K562 (cell line): ENCODE results near the gene DNAAF3. TPM values are rescaled to one million over a fixed set of nuclear protein-coding genes. Genes with fewer than 3 reads are reported as not detected.

ENCODE experiments used
- ATF3 ChIP-seq, 2 experiments: fragments of 450-650 bp in 1 of 2; sonication (generic) in 1 of 2; formaldehyde crosslinking in 1 of 2; IDR thresholded peaks in 1 of 2; conservative IDR thresholded peaks in 1 of 2; 2 replicates each; pipeline versions ENCODE4 v1.6.1 to v1.8.1; 2016 to 2023; ENCODE audit warnings: mild to moderate bottlenecking in 2 of 2, moderate library complexity in 2 of 2, inconsistent platforms in 1 of 2, missing genetic modification reagents in 1 of 2
- ELK3 ChIP-seq: fragments of 450-650 bp; formaldehyde crosslinking; IDR thresholded peaks from 2 replicates; pipeline ENCODE4 v1.4.0; 2020; ENCODE audit warnings: mild to moderate bottlenecking
- ESRRA ChIP-seq: fragments of 450-650 bp; IDR thresholded peaks from 2 replicates; pipeline ENCODE4 v1.6.1; 2014; ENCODE audit warnings: low read depth, mild to moderate bottlenecking, moderate library complexity, borderline replicate concordance
- ETV5 ChIP-seq: sonication (generic); formaldehyde crosslinking; IDR thresholded peaks from 2 replicates; pipeline ENCODE4 v1.4.0; 2020; ENCODE audit warnings: low read depth, mild to moderate bottlenecking, missing genetic modification reagents
- MGA ChIP-seq: fragments of 450-650 bp; IDR thresholded peaks from 2 replicates; pipeline ENCODE4 v1.6.1; 2016; ENCODE audit warnings: mild to moderate bottlenecking, moderate library complexity
- NFIX ChIP-seq: fragments of 250-450 bp; sonication (Bioruptor Pico); IDR thresholded peaks from 2 replicates; pipeline ENCODE4 v1.4.0; 2020; ENCODE audit warnings: low read depth, mild to moderate bottlenecking, moderate library complexity
- PHB2 ChIP-seq: fragments of 450-650 bp; IDR thresholded peaks from 2 replicates; pipeline ENCODE4 v1.6.1; 2017; ENCODE audit warnings: low read depth
- RFX5 ChIP-seq: IDR thresholded peaks from 2 replicates; pipeline ENCODE4 v1.6.1; 2011; ENCODE audit warnings: low read depth, mild to moderate bottlenecking, improper control_type of control experiment, low read length
- SMAD3 ChIP-seq: fragments of 450-650 bp; formaldehyde crosslinking; conservative IDR thresholded peaks from 2 replicates; pipeline ENCODE4 v1.4.0; 2020; ENCODE audit warnings: mild to moderate bottlenecking
- TAF7 ChIP-seq: fragments of 450-650 bp; IDR thresholded peaks from 2 replicates; pipeline ENCODE4 v1.6.1; 2016; ENCODE audit warnings: missing genetic modification characterization, missing compliant biosample characterization
- TOE1 ChIP-seq, 2 experiments: fragments of 450-650 bp in 1 of 2; sonication (generic) in 1 of 2; formaldehyde crosslinking in 1 of 2; IDR thresholded peaks; 2 replicates each; pipeline versions ENCODE4 v1.7.1 to v1.8.0; 2016 to 2022; ENCODE audit warnings: borderline replicate concordance in 2 of 2, mild to moderate bottlenecking in 2 of 2, antibody characterized with exemption in 1 of 2, inconsistent platforms in 1 of 2, low read depth in 1 of 2, missing genetic modification reagents in 1 of 2, moderate library complexity in 1 of 2
- ZNF586 ChIP-seq: fragments of 450-650 bp; formaldehyde crosslinking; conservative IDR thresholded peaks from 2 replicates; pipeline ENCODE4 v1.4.0; 2020; ENCODE audit warnings: mild to moderate bottlenecking, moderate library complexity
- polyA plus RNA-seq, 8 experiments: library from polyadenylated mRNA; depleted of rRNA in 4 of 8; stranded (reverse) in 5 of 8; unstranded in 3 of 8; fragments of >200 nt; fragmentation: Nextera tagmentation in 2 of 8; fragmentation: Illumina TruSeq in 1 of 8; extraction: Ambion mirVana in 2 of 8; extraction: Trizol in 1 of 8; gene quantifications; 2 replicates each; pipeline versions ENCODE4 v1.2.1 to v1.2.3, GENCODE V29; 2011 to 2014; ENCODE audit warnings: inconsistent platforms in 1 of 8, missing spikeins in 1 of 8
- total RNA-seq, 7 experiments: library from RNA; depleted of rRNA in 6 of 7; stranded (reverse); fragments of >200 nt in 6 of 7; fragmentation: Illumina TruSeq in 2 of 7; extraction: Trizol in 2 of 7; gene quantifications; 2 replicates each; pipeline versions ENCODE4 v1.2.1 to v1.2.3, GENCODE V29; 2011 to 2021; ENCODE audit warnings: low replicate concordance in 1 of 7

Gene DNAAF3
- total and polyA plus RNA-seq, 9 of the 15 experiments (the other 6 are each of a cell fraction or from before 2014, with no cell fraction given): 21.6 to 61.5 (median 43.0) TPM

- TF ChIP-seq MGA: peak; percentile 22; the same call in 1 of the 2 replicates
- no peak for TF ChIP-seq RFX5
- no peak for TF ChIP-seq PHB2
- TF ChIP-seq TAF7 (tag): no peak
- no peak for TF ChIP-seq SMAD3 (CRISPR knock-in tag)
- TF ChIP-seq TOE1 (IDR thresholded peaks at IDR 0.05; ENCODE audit: borderline replicate concordance): no peak
- TF ChIP-seq TOE1 (CRISPR knock-in tag; IDR thresholded peaks at IDR 0.05; ENCODE audit: borderline replicate concordance, low read depth): no peak
- TF ChIP-seq ZNF586 (CRISPR knock-in tag): no peak
- peak; percentile 98 for TF ChIP-seq ATF3 (IDR thresholded peaks at IDR 0.05)
- TF ChIP-seq ATF3 (CRISPR knock-in tag; conservative IDR thresholded peaks at IDR 0.05): peak; percentile 97; the same call in 1 of the 2 replicates
- no peak for TF ChIP-seq ELK3 (CRISPR knock-in tag)
- peak; percentile 56; the same call in 1 of the 2 replicates for TF ChIP-seq ETV5 (CRISPR knock-in tag)
- TF ChIP-seq NFIX (CRISPR knock-in tag): no peak; the same call in 1 of the 2 replicates
- TF ChIP-seq ESRRA: peak; percentile 77
These were observed 40.5 kb upstream of the DNAAF3 start (continued) for GRCh38 chr19:55206664-55207500.
